Choroid plexus epithelial cell (primary cell): ENCODE results near the gene SPOCD1.

Experiments
- DNase-seq: peaks from one replicate; pipeline ENCODE4 v3.0.0-alpha.2; 2010; ENCODE audit warnings: low read depth
- H3K4me3 ChIP-seq: 2 replicates; pipeline ENCODE4 v1.5.1; 2011; ENCODE audit warnings: low read depth, mild to moderate bottlenecking, control low read depth, low read length, moderate library complexity
- CTCF ChIP-seq: conservative IDR thresholded peaks from 2 replicates; pipeline ENCODE4 v1.5.1; 2011; ENCODE audit warnings: low read depth, mild to moderate bottlenecking, control low read depth, inconsistent platforms, low read length, moderate library complexity

SPOCD1 gene

GRCh38 chr1:31815752-31816500 lies at the start of gene SPOCD1:
TSS of gene SPOCD1 (minus strand) at chr1:31816022. CDS start at chr1:31815333, 689 bp downstream.
- peak; percentile 86 for DNase-seq
- TF ChIP-seq CTCF, result peak; percentile 97
- peak within 1 kb of the TSS; percentile 40 for H3K4me3 ChIP-seq

- TF ChIP-seq CTCF, result no peak
- H3K4me3 ChIP-seq, result no peak overlapping the region
- no peak for DNase-seq
These were observed 46.2 kb upstream of the SPOCD1 start for GRCh38 chr1:31862071-31862470.

- no peak for TF ChIP-seq CTCF
- H3K4me3 ChIP-seq, result no peak overlapping the region
These were observed 45.5 kb upstream of the SPOCD1 start for GRCh38 chr1:31861346-31861745.

GRCh38 chr1:31860581-31860980 lies 44.8 kb upstream of the SPOCD1 start:
- H3K4me3 ChIP-seq, result no peak overlapping the region
- no peak for DNase-seq
- TF ChIP-seq CTCF, result no peak

More at GRCh38 chr1:31861346-31861745, 45.5 kb upstream of the SPOCD1 start:
- no peak for DNase-seq

GRCh38 chr1:31859719-31860118 lies 43.9 kb upstream of the SPOCD1 start:
- no peak for DNase-seq
- H3K4me3 ChIP-seq, result no peak overlapping the region
- TF ChIP-seq CTCF, result no peak

GRCh38 chr1:31859044-31859443 lies 43.2 kb upstream of the SPOCD1 start:
- DNase-seq, result no peak
- TF ChIP-seq CTCF, result no peak
- no peak overlapping the region for H3K4me3 ChIP-seq

GRCh38 chr1:31857863-31858262 lies 42.0 kb upstream of the SPOCD1 start:
- no peak overlapping the region for H3K4me3 ChIP-seq
- TF ChIP-seq CTCF, result no peak
- no peak for DNase-seq
